Nephron (organoid): ENCODE results near the gene CENPP.
A peak's percentile ranks its signal among the peaks of the same experiment; 100 is the strongest.

Experiments
- H3K27ac Mint-ChIP-seq, 3 experiments: 2 replicates each; pipeline ENCODE4 v1.8.0; 2020; ENCODE audit warnings: mixed read lengths in 3 of 3, mild to moderate bottlenecking in 2 of 3, moderate library complexity in 1 of 3
- H3K27me3 Mint-ChIP-seq: 2 replicates; pipeline ENCODE4 v1.8.0; 2021; ENCODE audit warnings: low read depth, mild to moderate bottlenecking, moderate library complexity, mixed read lengths
- H3K36me3 Mint-ChIP-seq: 2 replicates; pipeline ENCODE4 v1.8.0; 2020; ENCODE audit warnings: low read depth, mixed read lengths
- H3K4me1 Mint-ChIP-seq: 2 replicates; pipeline ENCODE4 v1.8.0; 2020; ENCODE audit warnings: mixed read lengths
- H3K4me3 Mint-ChIP-seq, 3 experiments: 2 replicates each; pipeline ENCODE4 v1.8.0; 2020; ENCODE audit warnings: mild to moderate bottlenecking in 3 of 3, mixed read lengths in 3 of 3, moderate library complexity in 2 of 3
- H3K9me3 Mint-ChIP-seq: 2 replicates; pipeline ENCODE4 v1.8.0; 2020; ENCODE audit warnings: mixed read lengths
- TF ChIP-seq, protein P1 (sequence below), 3 experiments: fragments of 200-600 bp; sonication (generic); IDR thresholded peaks; one replicate each; pipeline ENCODE4 v1.5.0; 2021; ENCODE audit warnings: antibody characterized with exemption in 3 of 3; ENCODE audit not compliant: unreplicated experiment in 3 of 3

Gene CENPP

GRCh38 chr9:92616655-92617111 is 290.9 kb downstream of the CENPP start:
- TF ChIP-seq, protein P1, sequence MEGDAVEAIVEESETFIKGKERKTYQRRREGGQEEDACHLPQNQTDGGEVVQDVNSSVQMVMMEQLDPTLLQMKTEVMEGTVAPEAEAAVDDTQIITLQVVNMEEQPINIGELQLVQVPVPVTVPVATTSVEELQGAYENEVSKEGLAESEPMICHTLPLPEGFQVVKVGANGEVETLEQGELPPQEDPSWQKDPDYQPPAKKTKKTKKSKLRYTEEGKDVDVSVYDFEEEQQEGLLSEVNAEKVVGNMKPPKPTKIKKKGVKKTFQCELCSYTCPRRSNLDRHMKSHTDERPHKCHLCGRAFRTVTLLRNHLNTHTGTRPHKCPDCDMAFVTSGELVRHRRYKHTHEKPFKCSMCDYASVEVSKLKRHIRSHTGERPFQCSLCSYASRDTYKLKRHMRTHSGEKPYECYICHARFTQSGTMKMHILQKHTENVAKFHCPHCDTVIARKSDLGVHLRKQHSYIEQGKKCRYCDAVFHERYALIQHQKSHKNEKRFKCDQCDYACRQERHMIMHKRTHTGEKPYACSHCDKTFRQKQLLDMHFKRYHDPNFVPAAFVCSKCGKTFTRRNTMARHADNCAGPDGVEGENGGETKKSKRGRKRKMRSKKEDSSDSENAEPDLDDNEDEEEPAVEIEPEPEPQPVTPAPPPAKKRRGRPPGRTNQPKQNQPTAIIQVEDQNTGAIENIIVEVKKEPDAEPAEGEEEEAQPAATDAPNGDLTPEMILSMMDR (IDR thresholded peaks at IDR 0.05; ENCODE audit: unreplicated experiment in 3 of 3): no peak
- H3K27me3 Mint-ChIP-seq: no peaks in the 10 kb centered on the region
- no peaks in the 10 kb centered on the region for H3K9me3 Mint-ChIP-seq
- H3K36me3 Mint-ChIP-seq: peaks cover 46% of the 10 kb centered on the region
- peak overlapping the region; percentile 57 to 88 (median 77) for H3K27ac Mint-ChIP-seq
- peak overlapping the region in 1 of 3 experiments; percentile 19 for H3K4me3 Mint-ChIP-seq
- H3K4me1 Mint-ChIP-seq: peaks cover 37% of the 10 kb centered on the region

DNA sequence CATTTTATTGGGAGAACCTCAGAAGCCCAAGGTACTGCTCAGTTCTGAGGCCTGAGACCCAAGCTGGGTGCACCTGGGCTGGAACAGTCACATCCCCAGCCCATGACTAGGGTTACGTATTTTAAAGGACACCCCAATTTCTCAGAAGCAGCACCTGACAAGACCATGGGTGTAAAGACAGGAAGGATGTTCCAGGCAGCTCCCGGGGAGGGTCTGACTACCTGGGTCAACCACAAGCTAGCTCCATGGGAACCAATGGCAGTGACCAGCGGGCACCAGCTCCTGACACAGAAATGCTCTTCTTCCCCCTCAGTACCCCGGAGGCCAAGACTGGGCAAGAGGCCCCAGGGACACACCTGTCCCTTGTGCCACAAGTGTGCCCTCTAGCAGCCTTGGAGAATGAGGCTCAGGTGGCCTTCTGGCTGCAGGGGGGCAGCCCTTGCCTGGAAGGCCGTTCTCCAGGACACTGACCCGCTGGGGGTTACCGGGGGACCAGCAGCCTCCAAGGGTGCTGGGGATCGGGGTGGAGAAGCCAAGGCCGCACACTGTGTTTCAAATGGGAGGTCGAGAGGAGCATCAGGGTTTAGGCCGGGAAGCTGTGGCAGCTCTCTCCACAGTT is 291.6 kb downstream of the CENPP start:
- Mint-ChIP-seq H3K9me3 (no peaks in the 10 kb centered on the region), H3K27ac (peak overlapping the region; percentile 57 to 88 (median 77)), H3K4me1 (peaks cover 31% of the 10 kb centered on the region), H3K27me3 (no peaks in the 10 kb centered on the region), H3K36me3 (peaks cover 45% of the 10 kb centered on the region), H3K4me3 (no peak overlapping the region)
- TF ChIP-seq, protein P1 (IDR thresholded peaks at IDR 0.05; ENCODE audit: unreplicated experiment in 3 of 3): no peak

DNA sequence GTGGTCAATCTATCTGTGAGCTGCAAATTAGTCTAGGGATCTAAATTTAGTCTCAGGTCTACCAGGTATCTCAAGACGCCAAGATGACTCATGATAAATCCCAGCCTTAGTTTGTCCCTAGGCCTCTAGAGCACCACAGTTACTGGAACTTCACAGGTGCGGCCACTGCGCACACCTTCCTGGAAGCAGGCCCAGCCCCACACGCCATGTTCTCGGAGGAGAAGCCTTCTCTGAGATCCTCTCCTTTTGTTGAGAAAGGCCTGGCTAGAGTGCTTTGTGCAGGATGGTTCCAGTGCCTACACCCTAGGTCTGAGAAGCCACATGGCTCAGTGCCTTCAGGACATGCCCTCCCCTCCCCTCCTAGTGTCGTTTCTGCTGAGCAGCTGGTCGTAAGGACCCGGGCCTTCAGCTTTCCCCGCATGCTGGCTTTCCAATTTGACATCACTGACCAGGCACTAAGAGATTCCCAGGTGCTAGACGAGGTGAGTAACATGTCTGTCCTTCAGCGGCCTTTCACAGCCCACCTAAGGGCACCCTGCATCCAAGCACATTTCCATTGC is 292.3 kb downstream of the CENPP start:
- Mint-ChIP-seq H3K27ac (peak overlapping the region in 2 of 3 experiments; percentile 18 to 75), H3K27me3 (no peaks in the 10 kb centered on the region), H3K9me3 (no peaks in the 10 kb centered on the region), H3K4me1 (peaks cover 30% of the 10 kb centered on the region), H3K4me3 (no peak overlapping the region), H3K36me3 (peaks cover 44% of the 10 kb centered on the region)
- TF ChIP-seq, protein P1 (IDR thresholded peaks at IDR 0.05; ENCODE audit: unreplicated experiment in 3 of 3): no peak

GRCh38 chr9:92618633-92619225 is 293.0 kb downstream of the CENPP start:
- H3K4me3 Mint-ChIP-seq: no peak overlapping the region
- peak overlapping the region; percentile 71 to 81 (median 75) for H3K27ac Mint-ChIP-seq
- peaks cover 30% of the 10 kb centered on the region for H3K4me1 Mint-ChIP-seq
- no peaks in the 10 kb centered on the region for H3K27me3 Mint-ChIP-seq
- peaks cover 48% of the 10 kb centered on the region for H3K36me3 Mint-ChIP-seq
- no peaks in the 10 kb centered on the region for H3K9me3 Mint-ChIP-seq
- TF ChIP-seq, protein P1 (IDR thresholded peaks at IDR 0.05; ENCODE audit: unreplicated experiment in 3 of 3): no peak

- Mint-ChIP-seq H3K27me3 (no peaks in the 10 kb centered on the region), H3K4me1 (peaks cover 28% of the 10 kb centered on the region), H3K4me3 (no peak overlapping the region), H3K27ac (peak overlapping the region in 2 of 3 experiments; percentile 8 to 54), H3K9me3 (no peaks in the 10 kb centered on the region), H3K36me3 (peaks cover 49% of the 10 kb centered on the region)
- TF ChIP-seq, protein P1 (IDR thresholded peaks at IDR 0.05; ENCODE audit: unreplicated experiment in 3 of 3): no peak
Observed at GRCh38 chr9:92619601-92620300, 294.0 kb downstream of the CENPP start.
